ENCODE results near the gene XBP1.

- TF ChIP-seq POLR2A (IDR thresholded peaks at IDR 0.05; ENCODE audit: low read depth, low read length) (no peak), POLR2AphosphoS5 (IDR thresholded peaks at IDR 0.05; ENCODE audit: insufficient read depth, low read depth, low read length) (no peak)
Observed at GRCh38 chr22:28769394-28770085, 30.8 kb downstream of the XBP1 start.

All from endothelial cell of umbilical vein (primary cell).